ENCODE data around the gene GABRG3. TPM values are rescaled to one million over a fixed set of nuclear protein-coding genes. Genes with fewer than 3 reads are reported as not detected.

Gene GABRG3
- total RNA-seq, 4 donors from 2014 or later: 0.67 to 3.0 TPM; not detected in 2

DNA sequence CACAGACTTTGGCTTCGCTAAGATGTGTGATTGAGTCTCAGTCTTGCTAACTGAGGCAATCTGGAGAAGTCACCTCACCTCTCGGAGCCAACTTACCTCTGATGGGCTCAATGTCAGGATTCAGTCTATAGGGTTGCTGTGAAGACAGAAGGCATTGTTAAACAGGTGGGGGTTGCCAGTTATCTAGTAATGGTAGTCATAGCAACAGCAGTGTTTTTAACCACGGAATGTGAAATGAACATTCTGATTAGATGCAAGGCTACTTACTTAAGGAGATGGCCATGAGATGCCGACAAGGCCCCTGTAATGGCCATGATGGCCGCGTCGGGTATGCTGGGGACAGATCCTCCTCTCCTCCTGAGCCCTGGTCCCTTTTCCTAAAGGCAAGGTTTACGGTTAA, 243.1 kb downstream of the GABRG3 start:
- Histone ChIP-seq H3K27ac (no peak overlapping the region), H3K4me3 (replicated peaks in 1 of 3) (no peak overlapping the region), H3K9me3 (no peaks in the 10 kb centered on the region), H3K4me1 (no peaks in the 10 kb centered on the region), H3K36me3 (no peaks in the 10 kb centered on the region), H3K27me3 (no peaks in the 10 kb centered on the region)
- TF ChIP-seq CTCF (IDR thresholded peaks at IDR 0.05) (no peak), POLR2A (IDR thresholded peaks at IDR 0.05) (no peak)
- intact Hi-C loops (cut with DNase I): no loop called here
- 84 to 87% methylated on average over 8 of the region's 8 CpGs for WGBS, 2 donors
- DNase-seq: no peak

- intact Hi-C loops (cut with DNase I): no loop called here
- Histone ChIP-seq H3K27me3 (no peaks in the 10 kb centered on the region), H3K4me1 (no peaks in the 10 kb centered on the region), H3K9me3 (no peaks in the 10 kb centered on the region), H3K36me3 (no peaks in the 10 kb centered on the region), H3K4me3 (replicated peaks in 1 of 3) (no peak overlapping the region), H3K27ac (no peak overlapping the region)
- DNase-seq: no peak
- 89 to 92% methylated on average over 3 of the region's 3 CpGs for WGBS, 2 donors
- TF ChIP-seq CTCF (IDR thresholded peaks at IDR 0.05): no peak
- TF ChIP-seq POLR2A (IDR thresholded peaks at IDR 0.05): no peak
Observed at GRCh38 chr15:27214961-27215360, 244.0 kb downstream of the GABRG3 start.

- Histone ChIP-seq H3K4me1 (no peaks in the 10 kb centered on the region), H3K27me3 (no peaks in the 10 kb centered on the region), H3K4me3 (replicated peaks in 1 of 3) (no peak overlapping the region), H3K9me3 (no peaks in the 10 kb centered on the region), H3K27ac (no peak overlapping the region), H3K36me3 (no peaks in the 10 kb centered on the region)
- no peak for DNase-seq
- TF ChIP-seq POLR2A (IDR thresholded peaks at IDR 0.05): no peak
- TF ChIP-seq CTCF (IDR thresholded peaks at IDR 0.05): no peak
- WGBS, 2 donors: 88 to 89% methylated on average over 8 of the region's 8 CpGs
- intact Hi-C loops (cut with DNase I): no loop called here
Observed at GRCh38 chr15:27218426-27218825, 247.4 kb downstream of the GABRG3 start.

- Histone ChIP-seq H3K9me3 (no peaks in the 10 kb centered on the region), H3K4me1 (no peaks in the 10 kb centered on the region), H3K36me3 (no peaks in the 10 kb centered on the region), H3K27ac (no peak overlapping the region), H3K4me3 (replicated peaks in 1 of 3) (no peak overlapping the region), H3K27me3 (no peaks in the 10 kb centered on the region)
- WGBS, 2 donors: 90 to 91% methylated on average over 4 to 5 of the region's 5 CpGs
- intact Hi-C loops (cut with DNase I): no loop called here
- DNase-seq: no peak
- TF ChIP-seq POLR2A (IDR thresholded peaks at IDR 0.05) (no peak), CTCF (IDR thresholded peaks at IDR 0.05) (no peak)
Observed at GRCh38 chr15:27219636-27220035, 248.7 kb downstream of the GABRG3 start.

GRCh38 chr15:27220199-27220598, 249.2 kb downstream of the GABRG3 start:
- 83% methylated on average over 4 of the region's 4 CpGs for WGBS, 2 donors
- Histone ChIP-seq H3K27me3 (no peaks in the 10 kb centered on the region), H3K36me3 (no peaks in the 10 kb centered on the region), H3K27ac (no peak overlapping the region), H3K4me1 (no peaks in the 10 kb centered on the region), H3K9me3 (no peaks in the 10 kb centered on the region), H3K4me3 (replicated peaks in 1 of 3) (no peak overlapping the region)
- TF ChIP-seq CTCF (IDR thresholded peaks at IDR 0.05) (no peak), POLR2A (IDR thresholded peaks at IDR 0.05) (no peak)
- no peak for DNase-seq
- intact Hi-C loops (cut with DNase I): no loop called here
